Measurements from ENCODE around the gene COL1A2.
A peak's percentile ranks its signal among the peaks of the same experiment; 100 is the strongest.

The COL1A2 gene

DNA sequence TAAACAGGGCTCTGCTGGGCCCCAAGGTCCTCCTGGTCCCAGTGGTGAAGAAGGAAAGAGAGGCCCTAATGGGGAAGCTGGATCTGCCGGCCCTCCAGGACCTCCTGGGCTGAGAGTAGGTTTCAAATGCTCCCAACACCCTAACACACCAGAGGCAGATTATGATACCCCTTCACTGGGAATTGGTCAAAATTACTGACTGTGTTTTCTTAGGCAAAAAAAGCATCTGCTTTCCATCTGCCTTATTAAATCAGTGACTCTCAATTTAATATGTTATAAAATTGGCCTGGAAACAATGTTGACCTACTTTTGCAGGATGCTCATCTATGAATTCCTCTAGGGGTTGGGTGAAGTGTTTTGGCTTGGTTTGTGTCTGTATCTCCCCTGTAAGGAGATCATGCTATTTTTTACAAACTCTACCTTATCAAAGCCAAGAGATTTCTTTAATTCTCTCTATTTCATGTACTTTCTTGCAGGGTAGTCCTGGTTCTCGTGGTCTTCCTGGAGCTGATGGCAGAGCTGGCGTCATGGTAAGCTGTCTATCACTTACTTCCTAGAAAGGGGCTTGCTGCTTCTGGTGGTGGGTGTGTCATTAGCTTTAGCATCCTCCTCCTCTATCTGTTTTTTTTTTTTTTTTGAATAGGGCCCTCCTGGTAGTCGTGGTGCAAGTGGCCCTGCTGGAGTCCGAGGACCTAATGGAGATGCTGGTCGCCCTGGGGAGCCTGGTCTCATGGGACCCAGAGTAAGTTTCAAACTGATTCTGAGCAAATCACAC is 15.9 kb downstream of the COL1A2 start:
- TF ChIP-seq, protein P1, sequence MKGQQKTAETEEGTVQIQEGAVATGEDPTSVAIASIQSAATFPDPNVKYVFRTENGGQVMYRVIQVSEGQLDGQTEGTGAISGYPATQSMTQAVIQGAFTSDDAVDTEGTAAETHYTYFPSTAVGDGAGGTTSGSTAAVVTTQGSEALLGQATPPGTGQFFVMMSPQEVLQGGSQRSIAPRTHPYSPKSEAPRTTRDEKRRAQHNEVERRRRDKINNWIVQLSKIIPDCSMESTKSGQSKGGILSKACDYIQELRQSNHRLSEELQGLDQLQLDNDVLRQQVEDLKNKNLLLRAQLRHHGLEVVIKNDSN (IDR thresholded peaks at IDR 0.05), result no peak
- TF ChIP-seq EP300 (IDR thresholded peaks at IDR 0.05; ENCODE audit: borderline replicate concordance) (no peak), TAF1 (IDR thresholded peaks at IDR 0.05; ENCODE audit: low read depth) (no peak), EGR1 (IDR thresholded peaks at IDR 0.05) (no peak), NFIC (IDR thresholded peaks at IDR 0.05) (no peak), CREB1 (IDR thresholded peaks at IDR 0.05; ENCODE audit: low read depth) (no peak), TEAD4 (IDR thresholded peaks at IDR 0.05) (no peak)
- TF ChIP-seq, protein P2, sequence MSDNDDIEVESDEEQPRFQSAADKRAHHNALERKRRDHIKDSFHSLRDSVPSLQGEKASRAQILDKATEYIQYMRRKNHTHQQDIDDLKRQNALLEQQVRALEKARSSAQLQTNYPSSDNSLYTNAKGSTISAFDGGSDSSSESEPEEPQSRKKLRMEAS (IDR thresholded peaks at IDR 0.05), result no peak

DNA sequence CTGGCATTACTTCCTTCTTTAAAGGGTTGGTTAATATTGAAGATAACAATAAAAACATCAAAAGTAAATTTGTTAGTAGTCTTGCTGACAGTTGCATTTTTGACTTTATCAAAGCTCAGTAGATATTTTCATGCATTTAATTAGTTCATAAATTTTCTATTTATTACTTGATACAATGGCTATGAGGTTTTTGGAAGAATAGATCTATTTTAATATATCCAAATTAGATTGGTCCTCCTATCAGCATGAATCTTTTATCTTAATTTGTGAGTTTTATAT is 16.4 kb downstream of the COL1A2 start:
- TF ChIP-seq, protein P1 (IDR thresholded peaks at IDR 0.05), result no peak
- TF ChIP-seq EGR1 (IDR thresholded peaks at IDR 0.05) (no peak), NFIC (IDR thresholded peaks at IDR 0.05) (no peak), RAD21 (IDR thresholded peaks at IDR 0.05; ENCODE audit: low read depth) (no peak), TCF12 (IDR thresholded peaks at IDR 0.05; ENCODE audit: low read depth) (no peak)
- TF ChIP-seq, protein P3, sequence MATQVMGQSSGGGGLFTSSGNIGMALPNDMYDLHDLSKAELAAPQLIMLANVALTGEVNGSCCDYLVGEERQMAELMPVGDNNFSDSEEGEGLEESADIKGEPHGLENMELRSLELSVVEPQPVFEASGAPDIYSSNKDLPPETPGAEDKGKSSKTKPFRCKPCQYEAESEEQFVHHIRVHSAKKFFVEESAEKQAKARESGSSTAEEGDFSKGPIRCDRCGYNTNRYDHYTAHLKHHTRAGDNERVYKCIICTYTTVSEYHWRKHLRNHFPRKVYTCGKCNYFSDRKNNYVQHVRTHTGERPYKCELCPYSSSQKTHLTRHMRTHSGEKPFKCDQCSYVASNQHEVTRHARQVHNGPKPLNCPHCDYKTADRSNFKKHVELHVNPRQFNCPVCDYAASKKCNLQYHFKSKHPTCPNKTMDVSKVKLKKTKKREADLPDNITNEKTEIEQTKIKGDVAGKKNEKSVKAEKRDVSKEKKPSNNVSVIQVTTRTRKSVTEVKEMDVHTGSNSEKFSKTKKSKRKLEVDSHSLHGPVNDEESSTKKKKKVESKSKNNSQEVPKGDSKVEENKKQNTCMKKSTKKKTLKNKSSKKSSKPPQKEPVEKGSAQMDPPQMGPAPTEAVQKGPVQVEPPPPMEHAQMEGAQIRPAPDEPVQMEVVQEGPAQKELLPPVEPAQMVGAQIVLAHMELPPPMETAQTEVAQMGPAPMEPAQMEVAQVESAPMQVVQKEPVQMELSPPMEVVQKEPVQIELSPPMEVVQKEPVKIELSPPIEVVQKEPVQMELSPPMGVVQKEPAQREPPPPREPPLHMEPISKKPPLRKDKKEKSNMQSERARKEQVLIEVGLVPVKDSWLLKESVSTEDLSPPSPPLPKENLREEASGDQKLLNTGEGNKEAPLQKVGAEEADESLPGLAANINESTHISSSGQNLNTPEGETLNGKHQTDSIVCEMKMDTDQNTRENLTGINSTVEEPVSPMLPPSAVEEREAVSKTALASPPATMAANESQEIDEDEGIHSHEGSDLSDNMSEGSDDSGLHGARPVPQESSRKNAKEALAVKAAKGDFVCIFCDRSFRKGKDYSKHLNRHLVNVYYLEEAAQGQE (IDR thresholded peaks at IDR 0.05; ENCODE audit: low read depth), result no peak

DNA sequence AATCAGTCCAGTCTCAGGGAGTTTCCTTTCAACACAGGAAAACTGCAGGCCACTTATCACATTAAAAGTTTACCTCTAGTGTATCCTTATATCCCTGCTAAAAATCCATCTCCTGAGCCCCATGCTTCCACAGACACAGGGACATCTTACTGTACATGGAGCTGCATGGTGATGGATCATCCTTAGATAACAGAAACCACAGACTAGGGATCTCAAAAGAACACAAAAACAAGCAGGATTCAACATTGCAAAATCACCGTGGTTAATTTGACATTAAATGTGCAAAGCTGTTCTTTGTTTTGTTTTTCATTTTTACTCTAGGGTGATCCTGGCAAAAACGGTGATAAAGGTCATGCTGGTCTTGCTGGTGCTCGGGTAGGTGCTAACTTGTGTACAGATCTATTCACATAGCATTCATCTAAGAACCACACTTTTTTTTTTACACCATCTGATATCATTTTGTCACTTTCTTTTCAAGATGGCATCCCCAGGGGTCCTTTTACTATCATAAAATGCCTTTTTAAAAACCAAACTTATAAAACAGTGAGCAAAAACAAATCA is 18.1 kb downstream of the COL1A2 start:
- TF ChIP-seq, protein P1 (IDR thresholded peaks at IDR 0.05), result no peak
- TF ChIP-seq CREB1 (IDR thresholded peaks at IDR 0.05; ENCODE audit: low read depth) (no peak), EGR1 (IDR thresholded peaks at IDR 0.05) (no peak), TEAD4 (IDR thresholded peaks at IDR 0.05) (no peak), NFIC (IDR thresholded peaks at IDR 0.05) (no peak), CEBPB (IDR thresholded peaks at IDR 0.05) (no peak), TAF1 (IDR thresholded peaks at IDR 0.05; ENCODE audit: low read depth) (no peak), TCF12 (IDR thresholded peaks at IDR 0.05; ENCODE audit: low read depth) (no peak), YY1 (IDR thresholded peaks at IDR 0.05; ENCODE audit: low read depth) (no peak), FOXM1 (IDR thresholded peaks at IDR 0.05; ENCODE audit: borderline replicate concordance, low read depth) (no peak), ZBTB7A (IDR thresholded peaks at IDR 0.05; ENCODE audit: low read depth) (no peak), EP300 (IDR thresholded peaks at IDR 0.05; ENCODE audit: borderline replicate concordance) (no peak)
- TF ChIP-seq, protein P2 (IDR thresholded peaks at IDR 0.05), result no peak
- TF ChIP-seq, protein P3 (IDR thresholded peaks at IDR 0.05; ENCODE audit: low read depth), result no peak

DNA sequence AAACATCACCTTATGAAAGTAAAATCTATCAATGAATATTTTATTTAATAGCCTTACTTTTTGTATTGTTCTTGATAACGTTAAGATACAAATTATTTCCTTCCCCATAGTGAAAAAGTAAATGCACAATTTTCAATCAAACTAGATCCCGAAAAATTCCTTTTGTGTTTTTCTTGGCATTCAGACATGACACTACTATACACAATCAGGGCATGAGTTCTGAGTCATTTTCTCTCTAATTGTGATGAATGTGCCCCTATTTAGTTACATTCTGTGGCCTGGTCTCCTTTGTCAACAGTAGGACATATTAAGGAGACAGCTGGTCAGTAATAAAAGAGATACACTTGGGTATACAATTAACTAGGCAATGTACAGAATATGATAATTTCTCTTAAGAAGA is 19.8 kb downstream of the COL1A2 start:
- 0 out of 2 replicates have a peak, but pooled peaks have one; percentile 21 for TF ChIP-seq NFIC (IDR thresholded peaks at IDR 0.05)
- no peak for TF ChIP-seq YY1 (IDR thresholded peaks at IDR 0.05; ENCODE audit: low read depth)

DNA sequence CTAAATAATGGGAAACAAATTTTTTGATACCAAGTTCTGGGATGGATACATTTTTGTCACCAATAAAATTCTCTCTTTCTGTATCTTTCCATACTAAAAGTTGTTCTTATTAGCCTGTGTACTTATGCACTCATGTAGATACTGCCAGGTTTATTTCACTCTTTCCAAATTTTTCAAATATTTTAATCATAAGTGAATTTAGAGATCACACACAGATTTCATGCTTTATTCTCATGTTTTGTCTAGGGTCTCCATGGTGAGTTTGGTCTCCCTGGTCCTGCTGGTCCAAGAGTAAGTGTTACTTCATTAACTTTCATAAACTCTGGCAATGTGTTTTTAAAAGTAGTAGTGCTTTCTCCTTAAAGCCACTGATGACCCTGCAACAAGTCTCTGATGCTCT is 20.3 kb downstream of the COL1A2 start:
- TF ChIP-seq FOXM1 (IDR thresholded peaks at IDR 0.05; ENCODE audit: borderline replicate concordance, low read depth) (no peak), EP300 (IDR thresholded peaks at IDR 0.05; ENCODE audit: borderline replicate concordance) (no peak)
- TF ChIP-seq, protein P3 (IDR thresholded peaks at IDR 0.05; ENCODE audit: low read depth), result no peak
- TF ChIP-seq, protein P2 (IDR thresholded peaks at IDR 0.05), result no peak
